Ecto neural progenitor cell (in vitro differentiated cells): ENCODE data around the gene SYTL3.
"Not testable (repeated sequence)": the region's sequence is repeated elsewhere in the genome, so short reads cannot be mapped to it uniquely, and the experiment has no call there.

Experiments used
- DNase-seq: peaks from one replicate; pipeline ENCODE4 v3.0.0-alpha.2; 2018; ENCODE audit warnings: low spot score

SYTL3 gene

DNA sequence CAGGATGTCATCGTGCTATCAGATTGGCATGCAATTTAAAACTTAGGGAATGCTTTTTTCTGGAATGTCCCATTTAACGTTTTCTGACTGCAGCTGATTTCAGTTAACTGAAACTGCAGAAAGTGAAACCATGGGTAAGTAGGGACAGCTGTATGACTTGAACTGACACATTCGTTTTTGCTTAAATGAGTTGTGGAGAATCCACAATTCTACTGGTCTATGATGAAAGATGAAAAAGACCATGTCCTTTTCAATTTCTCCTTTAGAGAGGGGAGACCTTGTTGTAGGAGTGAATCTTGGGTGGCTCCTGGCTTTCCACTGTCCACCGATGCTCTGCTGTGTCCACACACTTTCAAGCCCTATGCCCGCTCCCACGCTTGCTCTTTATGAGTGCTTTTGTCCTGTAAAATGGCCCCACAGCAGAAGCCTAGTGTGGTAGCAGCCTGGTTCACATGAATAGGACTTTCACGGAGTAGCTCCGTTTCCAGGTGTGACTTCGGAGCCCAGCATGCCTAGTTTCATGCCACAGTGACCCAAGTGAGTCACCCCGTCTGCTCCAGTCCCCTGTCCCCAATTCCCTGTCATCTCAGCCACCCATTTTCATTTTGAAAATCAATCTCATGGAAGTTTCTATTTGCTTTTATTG lies 27.2 kb upstream of the SYTL3 start:
- DNase-seq = no peak

DNA sequence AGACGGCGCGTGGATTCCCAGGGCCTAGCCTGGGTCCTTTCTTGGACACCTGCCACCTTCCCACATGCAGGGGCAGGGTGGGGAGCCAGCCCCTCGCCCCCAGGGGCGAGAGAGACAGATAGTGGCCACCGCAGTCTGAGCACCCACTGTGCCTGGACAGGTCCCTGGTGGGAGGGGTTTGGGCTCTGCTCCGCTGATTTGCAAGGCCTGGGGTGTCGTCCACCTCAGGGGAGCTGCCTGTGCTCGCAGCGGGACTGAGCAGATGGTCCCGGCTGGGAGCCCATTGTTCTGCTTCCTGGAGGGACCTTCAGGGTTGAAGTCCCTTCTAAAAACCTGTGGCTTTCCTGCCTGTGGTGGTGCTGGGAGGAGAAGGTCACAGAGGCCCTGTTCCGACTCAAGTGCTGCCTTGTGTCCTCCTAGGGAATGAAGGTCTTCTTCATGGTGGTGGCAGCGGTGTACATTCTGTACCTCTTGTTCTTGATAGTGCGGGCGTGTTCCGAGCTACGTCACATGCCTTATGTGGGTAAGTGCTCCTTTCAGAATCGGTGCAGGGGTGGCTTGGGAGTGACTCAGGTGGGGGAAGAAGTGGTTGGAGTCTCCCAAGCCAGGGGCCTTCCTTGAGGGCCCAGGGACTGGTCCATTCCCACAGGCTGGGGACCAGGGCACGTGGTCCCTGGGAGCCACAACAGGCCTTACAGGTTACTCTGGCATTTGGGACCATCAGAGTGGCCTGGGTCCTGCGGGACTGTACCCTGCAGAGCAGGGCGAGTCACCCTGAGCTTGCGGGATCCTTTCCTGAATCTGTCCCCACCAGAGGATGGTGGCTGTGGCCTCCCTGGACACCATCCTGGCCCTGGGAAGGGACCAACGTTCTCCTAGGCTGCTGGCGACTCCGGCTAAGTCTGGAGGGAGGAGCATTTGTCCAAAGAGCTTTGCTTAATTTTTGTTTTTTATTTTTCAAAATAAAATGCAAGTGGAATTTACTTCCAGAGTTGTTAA lies 24.9 kb upstream of the SYTL3 start:
- DNase-seq = no peak

DNA sequence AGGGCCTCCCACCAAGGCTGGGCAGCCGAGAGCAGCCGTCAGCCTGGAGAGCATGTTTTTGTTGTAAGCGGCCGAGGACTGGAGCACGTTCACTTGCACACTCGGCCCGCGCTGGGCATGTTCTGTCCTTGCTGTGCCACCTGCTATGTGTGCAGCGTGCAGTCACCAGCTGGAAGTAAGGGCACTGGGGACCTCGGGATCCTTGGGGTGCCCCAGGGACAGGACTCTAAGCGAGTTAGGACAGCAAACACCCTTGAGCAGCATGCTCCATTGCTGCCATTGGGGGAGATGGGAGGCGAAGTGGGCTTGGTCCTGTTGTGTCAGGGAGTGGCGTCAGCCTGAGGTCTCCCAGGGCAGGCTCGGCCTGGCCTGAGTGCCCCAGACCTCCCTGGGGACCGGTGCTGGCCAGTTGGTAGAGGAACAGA lies 24.0 kb upstream of the SYTL3 start:
- DNase-seq = no peak

DNA sequence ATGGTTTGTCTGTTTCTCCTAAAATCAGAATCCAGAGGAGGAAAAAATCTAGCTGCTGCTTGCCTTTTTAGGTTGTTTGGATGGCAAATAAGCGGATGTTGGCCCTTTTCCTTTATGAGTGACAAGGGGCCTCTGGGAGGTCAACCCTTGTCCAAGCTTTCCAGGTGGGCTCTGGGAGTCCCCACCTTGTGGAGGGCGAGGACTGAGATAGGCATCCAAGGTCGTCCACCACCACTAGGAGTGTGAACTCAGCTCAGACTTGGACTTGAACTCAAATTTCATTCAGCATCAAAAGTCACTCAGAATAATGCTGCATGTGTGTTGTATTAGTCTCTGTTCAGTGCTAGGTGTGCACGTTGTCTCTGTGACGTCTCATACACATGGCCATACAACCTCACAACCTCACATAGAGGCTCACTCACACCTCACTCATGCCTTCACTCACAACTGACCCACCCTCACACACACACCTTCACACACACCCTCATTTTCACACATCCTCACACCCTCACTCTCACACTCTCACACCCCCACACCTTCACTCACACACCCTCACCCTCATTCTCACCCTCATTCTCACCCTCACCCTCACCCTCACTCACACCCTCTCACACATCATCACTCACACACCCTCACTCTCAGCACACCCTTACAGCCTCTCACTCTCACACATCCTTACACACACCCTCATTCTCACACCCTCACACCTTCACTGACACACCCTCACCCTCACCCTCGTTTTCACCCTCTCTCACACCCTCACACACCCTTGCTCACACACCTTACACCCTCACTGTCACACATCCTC lies 23.3 kb upstream of the SYTL3 start:
- DNase-seq = no peak

DNA sequence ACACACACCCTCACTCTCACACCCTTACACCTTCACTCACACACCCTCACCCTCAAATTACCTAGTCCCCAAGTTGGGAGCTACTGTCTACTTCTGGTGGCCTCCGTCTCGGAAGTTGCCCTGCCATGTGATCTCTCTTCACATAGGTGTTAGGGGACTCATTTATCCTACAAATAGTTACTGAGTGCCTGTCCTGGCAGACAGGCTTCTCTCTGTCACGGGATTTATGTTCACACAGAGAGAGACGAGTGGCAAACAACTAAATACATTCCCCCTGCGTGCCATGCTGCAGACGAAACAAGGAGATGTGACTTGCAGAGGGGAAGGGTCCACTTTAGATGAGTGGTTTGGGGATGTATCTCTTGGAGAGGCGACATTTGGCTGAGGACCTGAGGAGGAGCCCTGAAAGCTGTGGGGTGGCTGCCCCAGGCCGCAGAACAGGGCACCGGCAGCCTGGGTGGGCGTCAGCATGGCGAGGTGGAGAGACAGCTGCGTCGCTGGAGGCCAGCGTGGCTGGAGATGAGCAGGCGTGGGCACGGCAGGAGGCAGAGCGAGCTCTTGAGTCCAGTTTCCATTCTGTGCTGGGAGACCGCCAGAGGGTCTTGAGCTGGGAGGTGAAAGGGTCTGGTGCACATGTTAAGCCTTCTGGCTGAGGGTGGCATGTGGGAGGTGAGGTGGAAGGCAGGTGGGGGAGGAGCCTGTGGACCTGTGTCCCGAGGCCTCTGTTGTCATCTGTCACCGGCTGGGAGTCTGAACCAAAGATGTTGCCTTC lies 22.5 kb upstream of the SYTL3 start:
- DNase-seq = no peak

DNA sequence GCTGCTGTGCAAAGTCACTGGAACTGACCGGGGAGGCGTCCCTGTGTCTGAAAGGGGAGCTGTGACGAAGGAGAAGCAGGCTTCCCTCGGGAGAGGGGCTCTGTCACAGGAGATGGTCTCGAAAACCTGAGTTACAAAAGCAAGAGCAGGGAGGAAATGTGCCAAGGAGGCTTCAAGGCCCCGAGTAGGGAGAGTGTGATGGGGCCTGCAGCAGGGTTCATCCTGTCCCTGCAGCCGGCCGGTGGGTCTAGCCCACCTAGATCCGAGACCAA lies 22.0 kb upstream of the SYTL3 start:
- DNase-seq = no peak

DNA sequence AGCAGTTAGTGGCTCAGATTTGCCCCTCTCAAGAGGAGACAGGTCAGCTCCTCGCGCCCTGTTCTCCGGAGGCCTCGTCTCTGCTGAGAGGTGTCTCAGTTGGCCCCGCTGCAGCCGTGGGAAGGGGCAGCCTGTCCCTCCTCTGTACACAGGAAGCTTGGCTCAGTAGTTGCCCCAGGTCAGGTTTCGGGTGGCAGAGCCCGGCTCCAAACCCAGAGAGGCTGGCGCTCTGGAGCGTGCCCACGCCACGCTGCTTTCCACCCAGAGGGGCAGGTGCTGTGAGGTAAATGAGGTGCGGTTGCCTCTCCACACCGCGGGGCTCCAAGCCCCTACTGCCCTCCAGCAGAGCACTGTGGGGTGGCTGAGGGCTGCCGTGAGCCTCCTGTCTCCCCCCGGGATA lies 21.3 kb upstream of the SYTL3 start:
- no peak for DNase-seq

DNA sequence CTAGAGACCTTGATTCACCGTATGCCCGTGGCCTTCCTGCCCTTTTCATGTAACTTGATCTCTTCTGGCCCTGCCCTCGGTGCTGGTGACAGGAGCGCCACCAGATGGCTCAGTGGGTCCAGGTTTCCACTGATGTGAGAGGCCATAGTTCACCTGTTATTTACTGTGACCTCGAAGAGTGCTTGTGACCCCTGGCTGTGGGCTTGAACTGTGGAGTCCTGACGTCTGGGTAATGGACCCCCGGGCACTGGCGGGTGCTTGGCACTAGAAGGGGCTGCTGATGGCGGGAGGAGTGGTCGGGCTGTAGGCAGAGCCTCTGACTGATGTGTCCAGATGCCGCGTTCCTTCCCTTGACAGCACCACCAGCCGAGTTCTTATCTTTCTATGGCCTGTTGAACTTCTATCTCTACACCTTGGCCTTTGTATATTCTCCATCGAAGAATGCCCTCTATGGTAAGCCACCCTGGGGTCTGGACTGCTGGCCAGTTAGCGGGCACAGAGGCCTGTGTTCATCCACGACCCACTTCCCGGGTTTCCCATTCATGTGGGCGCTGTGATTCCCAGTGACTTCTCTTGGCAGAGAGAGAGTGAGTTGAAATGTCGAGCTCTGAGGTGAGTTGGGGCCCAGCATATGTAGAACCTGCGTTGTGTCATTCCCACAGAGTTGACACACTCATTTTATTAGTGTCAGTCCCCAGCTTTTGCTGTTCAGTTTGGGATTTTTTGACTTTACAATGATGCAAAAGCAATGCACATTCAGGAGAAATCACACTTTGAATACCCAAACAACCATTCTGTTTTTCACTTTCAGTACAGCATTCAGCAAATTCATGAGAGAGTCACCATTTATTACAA lies 20.3 kb upstream of the SYTL3 start:
- DNase-seq = no peak

DNA sequence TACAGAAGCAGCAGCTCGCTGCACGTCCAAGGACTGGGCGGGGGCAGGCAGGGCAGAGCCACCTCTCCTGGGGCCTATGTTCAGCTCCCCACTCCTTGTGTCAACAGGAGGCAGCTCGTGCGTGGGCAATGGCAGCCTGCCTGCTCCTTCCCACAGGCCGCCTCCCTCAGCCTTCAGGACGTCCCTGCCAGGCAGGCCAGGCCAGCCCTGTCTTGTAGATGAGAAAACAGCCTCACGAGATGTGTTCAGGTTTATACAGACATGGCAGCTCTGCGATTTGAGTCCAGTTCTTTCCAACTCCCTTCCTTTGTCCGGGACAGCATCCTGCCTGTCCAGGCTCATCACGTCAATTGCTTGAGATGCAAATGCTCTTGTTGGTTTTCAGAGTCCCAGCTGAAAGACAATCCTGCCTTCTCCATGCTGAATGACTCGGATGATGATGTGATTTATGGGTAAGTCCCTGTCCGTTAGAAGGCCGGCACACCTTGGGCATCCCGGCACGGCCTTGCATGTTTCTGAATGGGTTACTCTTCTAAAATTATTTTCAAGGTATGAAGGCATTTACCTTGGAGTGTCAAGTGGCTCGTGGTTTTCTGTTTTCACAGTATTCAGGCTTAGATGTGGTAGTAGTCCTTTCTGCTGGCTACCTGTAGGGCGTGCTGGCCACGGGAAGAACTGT lies 18.8 kb upstream of the SYTL3 start:
- no peak for DNase-seq

DNA sequence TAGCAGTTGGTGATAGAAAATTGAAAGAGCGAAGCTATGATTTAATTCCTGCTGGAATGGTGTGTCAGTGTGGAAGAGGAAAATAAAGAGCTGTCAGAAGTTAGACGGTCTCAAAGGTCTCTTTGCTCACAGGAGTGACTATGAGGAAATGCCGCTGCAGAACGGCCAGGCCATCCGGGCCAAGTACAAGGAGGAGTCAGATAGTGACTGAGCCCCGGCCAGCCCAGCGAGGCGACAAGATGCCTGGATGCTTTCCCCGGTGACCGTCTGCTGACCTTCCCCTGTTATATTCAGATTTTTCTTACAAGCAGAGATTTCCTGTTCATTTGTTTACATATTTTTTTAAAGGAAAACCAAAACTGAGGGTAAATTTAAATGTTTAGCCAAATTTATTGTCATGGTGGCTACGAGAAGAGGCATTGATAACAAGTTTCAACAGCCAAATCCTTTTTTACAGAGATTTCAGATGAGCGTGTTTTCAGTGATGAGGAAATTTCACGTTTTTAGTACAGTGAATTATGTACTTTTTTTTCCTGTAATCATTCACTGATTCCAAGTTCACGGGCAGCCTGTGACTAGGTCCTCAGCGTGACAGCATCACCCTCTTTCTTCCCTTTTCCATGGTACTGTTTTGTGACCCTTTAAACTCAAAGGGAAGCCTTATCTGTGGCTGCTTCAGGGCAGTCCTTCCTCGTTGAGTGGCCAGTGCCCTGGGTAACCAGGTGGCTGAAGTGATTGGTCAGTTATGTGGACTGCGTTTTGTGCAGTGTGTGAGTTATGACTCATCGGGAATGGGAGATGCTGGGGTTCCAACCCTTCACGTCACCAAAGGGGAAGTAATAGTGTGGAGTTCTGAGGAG lies 17.9 kb upstream of the SYTL3 start:
- no peak for DNase-seq

DNA sequence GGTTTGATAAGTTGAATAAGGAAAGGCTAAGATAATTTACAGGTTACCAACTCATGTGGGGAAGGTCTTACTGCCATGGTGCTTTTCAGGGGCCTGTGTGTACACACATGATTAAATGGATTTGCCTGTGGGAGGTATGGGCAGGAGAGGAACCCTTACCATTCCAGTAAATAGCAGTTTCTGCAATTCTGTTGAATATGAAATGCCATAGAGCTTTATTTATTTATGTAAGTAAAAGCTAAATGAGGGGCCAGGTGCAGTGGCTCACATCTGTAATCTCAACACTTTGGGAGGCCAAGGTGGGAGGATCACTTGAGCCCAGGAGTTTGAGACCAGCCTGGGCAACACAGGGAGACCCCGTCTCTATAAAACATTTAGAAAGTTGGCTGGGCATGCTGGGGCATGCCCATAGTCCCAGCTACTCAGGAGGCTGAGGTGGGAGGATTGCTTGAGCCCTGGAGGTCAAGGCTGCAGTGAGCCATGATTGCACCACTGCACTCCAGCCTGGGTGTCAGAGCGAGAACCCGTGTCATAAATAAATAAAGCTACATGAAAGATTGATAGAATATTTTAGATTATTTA lies 17.2 kb upstream of the SYTL3 start:
- DNase-seq = not testable (repeated sequence)

DNA sequence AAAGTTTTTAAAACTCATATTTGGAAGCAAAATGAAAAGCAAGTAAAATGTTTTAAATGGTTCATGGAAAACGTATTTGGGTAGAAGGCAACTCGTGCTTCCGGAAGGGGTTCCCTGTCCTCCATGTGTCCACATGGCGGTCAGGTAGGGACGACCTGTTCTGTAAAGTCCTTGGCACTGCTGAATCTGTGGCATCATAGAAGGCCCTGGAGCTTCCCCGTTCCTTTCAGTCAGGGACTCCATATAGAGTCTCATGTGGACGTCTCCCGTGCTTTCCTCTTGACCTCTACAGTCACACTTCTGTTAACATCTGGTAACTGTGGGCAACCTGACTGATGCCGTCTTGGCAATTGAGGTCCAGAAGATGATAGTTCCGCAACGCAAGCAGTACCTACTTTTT lies 16.7 kb upstream of the SYTL3 start:
- DNase-seq = no peak

DNA sequence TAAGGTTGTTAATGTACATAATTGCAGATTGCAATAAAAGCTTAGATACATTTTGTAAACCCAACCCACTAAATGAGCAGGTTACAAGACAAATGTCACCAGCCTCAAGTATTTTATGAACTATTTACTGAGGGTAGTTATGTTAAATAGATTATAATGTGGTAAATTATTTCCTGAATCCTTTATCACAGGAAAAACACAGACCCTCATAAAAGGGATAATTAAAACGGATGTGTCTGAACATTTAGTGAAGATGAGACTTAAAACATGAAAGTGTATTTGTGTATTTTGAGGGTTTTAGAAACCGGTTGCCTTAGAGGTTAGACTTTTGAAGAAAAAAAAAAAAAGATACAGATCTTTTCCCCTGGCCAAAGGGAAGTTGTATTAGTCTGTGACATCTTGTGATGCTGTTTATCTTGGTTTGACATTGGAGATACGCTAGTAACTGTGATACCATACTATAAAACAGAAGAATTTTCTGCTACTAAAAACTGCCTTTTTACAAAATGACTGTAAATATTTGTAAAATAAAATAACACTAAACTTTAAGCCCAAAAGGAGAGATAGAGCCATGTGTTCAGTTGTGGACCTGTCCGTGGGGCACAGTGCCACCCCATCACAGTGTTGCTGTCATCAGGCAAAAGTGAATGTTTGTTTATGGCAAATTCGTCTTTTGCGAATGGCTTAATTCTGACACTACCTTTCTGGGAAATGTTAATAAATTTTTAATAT lies 15.0 kb upstream of the SYTL3 start:
- no peak for DNase-seq

DNA sequence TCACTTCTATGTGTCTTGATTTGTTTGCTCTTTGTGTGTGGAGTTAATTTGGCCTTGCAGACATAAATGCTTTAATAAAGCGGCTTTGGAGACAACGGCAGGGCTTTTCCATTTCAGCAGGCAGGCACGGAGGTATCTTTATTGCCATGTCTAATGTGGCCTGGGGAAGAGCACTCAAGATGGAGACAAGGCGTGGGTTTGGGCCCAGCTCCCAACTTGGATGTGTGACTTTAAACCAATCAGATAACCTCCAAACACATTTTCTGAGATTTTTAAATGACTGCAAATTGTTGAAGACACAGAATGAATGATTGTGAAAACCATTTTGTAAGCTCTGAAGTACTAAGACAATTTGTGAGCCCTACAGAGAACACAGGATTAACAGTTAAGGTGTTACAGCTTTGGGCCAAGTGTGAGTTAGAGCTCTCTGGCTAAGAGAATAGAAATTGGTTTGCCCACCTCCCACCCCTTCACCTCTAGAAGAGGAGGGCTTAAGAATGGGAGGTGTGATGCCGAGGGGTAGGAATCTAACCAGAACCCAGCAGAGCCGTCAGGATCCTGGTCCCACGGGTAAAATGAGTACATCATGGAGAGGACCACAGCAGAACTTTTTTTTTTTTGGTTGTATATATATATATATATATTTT lies 14.3 kb upstream of the SYTL3 start:
- DNase-seq = no peak

DNA sequence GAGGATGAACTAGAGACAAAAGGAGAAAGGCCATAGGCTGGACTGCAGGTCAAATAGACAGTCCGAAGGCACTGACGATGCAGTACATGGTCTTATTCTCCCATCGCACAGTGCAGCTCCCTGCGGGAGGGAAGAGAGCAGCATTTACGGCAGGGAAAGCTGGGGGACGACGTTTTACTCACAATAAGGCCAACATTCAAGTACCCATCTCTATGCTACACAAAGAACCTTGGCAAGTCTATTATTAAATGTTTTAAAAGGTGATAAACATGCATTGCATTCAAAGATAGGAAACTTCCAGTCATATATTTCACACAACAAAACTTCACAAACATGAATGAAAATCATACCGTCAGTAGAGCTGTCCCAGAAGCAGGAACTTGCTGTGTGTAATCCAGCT lies 13.1 kb upstream of the SYTL3 start:
- no peak for DNase-seq

DNA sequence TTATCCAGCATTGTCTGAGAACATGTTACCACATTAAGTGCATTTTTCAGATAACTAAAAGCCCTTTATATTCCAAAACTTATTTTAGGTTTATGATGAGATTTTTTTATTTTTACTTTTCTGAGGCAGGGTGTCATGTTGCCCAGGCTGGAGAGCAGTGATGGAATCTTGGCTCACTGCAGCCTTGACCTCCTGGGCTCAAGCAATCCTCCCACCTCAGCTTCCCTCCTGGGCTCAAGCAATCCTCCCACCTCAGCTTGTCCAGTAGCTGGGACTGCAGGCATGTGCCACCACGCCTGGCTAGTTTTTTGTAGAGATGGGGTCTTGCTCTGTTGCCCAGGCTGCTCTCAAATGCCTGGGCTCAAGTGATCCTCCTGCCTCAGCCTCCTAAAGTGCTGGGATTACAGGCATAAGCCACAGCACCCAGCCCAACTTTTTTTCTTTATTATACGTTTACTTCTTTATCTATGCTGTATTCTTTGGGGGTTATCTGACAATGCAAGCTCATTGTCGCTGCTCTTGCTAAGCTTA lies 11.5 kb upstream of the SYTL3 start:
- no peak for DNase-seq

DNA sequence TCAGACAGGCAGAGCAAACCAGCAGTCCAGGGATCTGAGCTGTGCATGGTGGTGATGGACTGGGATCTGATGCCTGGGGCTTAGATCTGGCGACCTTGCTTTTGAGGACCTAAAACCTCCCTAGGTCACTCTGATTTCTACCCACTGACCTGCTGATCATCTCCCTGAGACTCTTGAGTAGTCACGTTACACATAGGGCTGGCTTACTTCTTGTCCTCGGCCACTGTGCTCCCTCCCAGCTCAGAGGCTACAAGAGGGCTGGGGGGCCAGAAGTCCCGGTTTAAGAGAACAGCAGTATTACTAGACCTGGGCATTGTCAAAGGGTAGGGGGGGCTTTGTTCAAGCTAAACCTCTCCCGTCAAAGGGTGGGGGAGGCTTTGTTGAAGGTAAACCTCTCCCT lies 10.8 kb upstream of the SYTL3 start:
- DNase-seq = no peak

DNA sequence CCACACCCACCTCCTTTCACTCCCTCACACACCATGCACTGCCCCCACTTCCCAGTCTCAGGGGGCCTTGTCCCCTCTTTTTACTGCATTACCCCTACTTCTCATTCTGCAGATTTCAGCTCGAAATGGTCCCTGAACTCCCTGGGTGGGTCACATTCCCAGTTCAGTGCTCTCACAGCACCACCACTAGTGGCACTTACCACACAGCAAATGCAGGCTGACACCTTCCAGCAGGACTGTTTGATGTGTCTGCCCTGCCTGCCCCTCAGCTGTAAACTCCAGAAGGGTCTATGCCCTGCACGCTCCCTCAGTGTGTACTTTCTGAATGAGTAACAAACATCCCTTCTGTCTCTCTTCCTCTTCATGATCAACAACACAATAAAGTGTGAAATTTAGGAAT lies 9.3 kb upstream of the SYTL3 start:
- no peak for DNase-seq
